Subcutaneous abdominal adipose tissue (tissue), 5 donors: ENCODE results near the gene ARSK.

Experiments
- H3K27ac ChIP-seq: one replicate; pipeline ENCODE4 v1.7.0; 2013; ENCODE audit warnings: low read depth, mild to moderate bottlenecking, inconsistent platforms, low read length, moderate library complexity
- H3K27me3 ChIP-seq, 5 donors: one replicate each; pipeline ENCODE4 v1.7.0; 2013; ENCODE audit warnings: low read length in 5 of 5, inconsistent platforms in 1 of 5; ENCODE audit not compliant: control insufficient read depth in 5 of 5, insufficient read depth in 4 of 5
- H3K36me3 ChIP-seq, 5 donors: one replicate each; pipeline ENCODE4 v1.7.0; 2013; ENCODE audit warnings: low read length in 5 of 5; ENCODE audit not compliant: control insufficient read depth in 5 of 5, insufficient read depth in 5 of 5
- H3K4me1 ChIP-seq, 5 donors: one replicate each; pipeline ENCODE4 v1.7.0; 2013; ENCODE audit warnings: low read length in 5 of 5, mild to moderate bottlenecking in 3 of 5, moderate library complexity in 1 of 5; ENCODE audit not compliant: control insufficient read depth in 5 of 5, insufficient read depth in 5 of 5
- H3K4me3 ChIP-seq, 5 donors: one replicate each; pipeline ENCODE4 v1.7.0; 2013; ENCODE audit warnings: low read length in 5 of 5, low read depth in 1 of 5
- H3K9ac ChIP-seq, 5 donors: one replicate each; pipeline ENCODE4 v1.7.0; 2013; ENCODE audit warnings: low read length in 5 of 5, mild to moderate bottlenecking in 4 of 5, moderate library complexity in 3 of 5
- H3K9me3 ChIP-seq, 5 donors: one replicate each; pipeline ENCODE4 v1.7.0; 2013; ENCODE audit warnings: low read length in 5 of 5; ENCODE audit not compliant: control insufficient read depth in 5 of 5
- donor health status: healthy.
- donor health status: healthy.
- donor health status: healthy.
- donor health status: healthy.
- donor health status: healthy.

The ARSK gene

GRCh38 chr5:95528565-95528964 is 26.3 kb upstream of the ARSK start:
- Histone ChIP-seq H3K27ac (no peak overlapping the region), H3K4me1 (no peaks in the 10 kb centered on the region), H3K9me3 (no peaks in the 10 kb centered on the region), H3K4me3 (no peak overlapping the region), H3K9ac (no peak overlapping the region), H3K27me3 (no peaks in the 10 kb centered on the region), H3K36me3 (peaks cover 22 to 61% (median 60%) of the 10 kb centered on the region in 5 donors)

GRCh38 chr5:95530416-95530815 is 24.5 kb upstream of the ARSK start:
- Histone ChIP-seq H3K27me3 (no peaks in the 10 kb centered on the region), H3K36me3 (peaks cover 22 to 60% (median 55%) of the 10 kb centered on the region in 5 donors), H3K9ac (no peak overlapping the region), H3K27ac (no peak overlapping the region), H3K4me1 (no peaks in the 10 kb centered on the region), H3K4me3 (no peak overlapping the region), H3K9me3 (no peaks in the 10 kb centered on the region)

- no peaks in the 10 kb centered on the region for H3K9me3 ChIP-seq
- no peaks in the 10 kb centered on the region for H3K4me1 ChIP-seq
- H3K36me3 ChIP-seq: peaks cover 30 to 65% (median 56%) of the 10 kb centered on the region in 5 donors
- no peaks in the 10 kb centered on the region for H3K27me3 ChIP-seq
- no peak overlapping the region for H3K4me3 ChIP-seq
- H3K9ac ChIP-seq: no peak overlapping the region
- no peak overlapping the region for H3K27ac ChIP-seq
Measured at GRCh38 chr5:95531491-95531890, 23.4 kb upstream of the ARSK start.

- no peak overlapping the region for H3K27ac ChIP-seq
- no peak overlapping the region for H3K9ac ChIP-seq
- H3K27me3 ChIP-seq: no peaks in the 10 kb centered on the region
- no peaks in the 10 kb centered on the region for H3K4me1 ChIP-seq
- peaks cover 28 to 67% (median 56%) of the 10 kb centered on the region in 5 donors for H3K36me3 ChIP-seq
- no peak overlapping the region for H3K4me3 ChIP-seq
- no peaks in the 10 kb centered on the region for H3K9me3 ChIP-seq
Measured at GRCh38 chr5:95532415-95532814, 22.5 kb upstream of the ARSK start.

GRCh38 chr5:95533106-95533505 is 21.8 kb upstream of the ARSK start:
- H3K4me1 ChIP-seq: no peaks in the 10 kb centered on the region
- H3K4me3 ChIP-seq: no peak overlapping the region
- peaks cover 28 to 64% (median 52%) of the 10 kb centered on the region in 5 donors for H3K36me3 ChIP-seq
- no peaks in the 10 kb centered on the region for H3K9me3 ChIP-seq
- H3K27ac ChIP-seq: no peak overlapping the region
- H3K9ac ChIP-seq: no peak overlapping the region
- no peaks in the 10 kb centered on the region for H3K27me3 ChIP-seq

- H3K4me1 ChIP-seq: no peaks in the 10 kb centered on the region
- H3K4me3 ChIP-seq: no peak overlapping the region
- H3K27me3 ChIP-seq: no peaks in the 10 kb centered on the region
- H3K36me3 ChIP-seq: peaks cover 22 to 61% (median 47%) of the 10 kb centered on the region in 5 donors
- no peak overlapping the region for H3K9ac ChIP-seq
- no peaks in the 10 kb centered on the region for H3K9me3 ChIP-seq
- H3K27ac ChIP-seq: no peak overlapping the region
Measured at GRCh38 chr5:95533761-95534160, 21.1 kb upstream of the ARSK start.

GRCh38 chr5:95537501-95537900 is 17.4 kb upstream of the ARSK start:
- peaks cover 23 to 68% (median 58%) of the 10 kb centered on the region in 5 donors for H3K36me3 ChIP-seq
- H3K27me3 ChIP-seq: no peaks in the 10 kb centered on the region
- no peaks in the 10 kb centered on the region for H3K4me1 ChIP-seq
- H3K4me3 ChIP-seq: no peak overlapping the region
- no peak overlapping the region for H3K9ac ChIP-seq
- H3K27ac ChIP-seq: no peak overlapping the region
- no peaks in the 10 kb centered on the region for H3K9me3 ChIP-seq

GRCh38 chr5:95543017-95543705 is 11.7 kb upstream of the ARSK start:
- H3K9me3 ChIP-seq: no peaks in the 10 kb centered on the region
- H3K9ac ChIP-seq: peak overlapping the region in 1 of 5 donors; percentile 17
- no peaks in the 10 kb centered on the region for H3K27me3 ChIP-seq
- H3K36me3 ChIP-seq: peaks cover 34 to 66% (median 58%) of the 10 kb centered on the region in 5 donors
- H3K4me1 ChIP-seq: no peaks in the 10 kb centered on the region
- H3K27ac ChIP-seq: no peak overlapping the region
- no peak overlapping the region for H3K4me3 ChIP-seq

- H3K36me3 ChIP-seq: peaks cover 22 to 43% (median 41%) of the 10 kb centered on the region in 5 donors
- H3K27ac ChIP-seq: no peak overlapping the region
- H3K4me3 ChIP-seq: no peak overlapping the region
- H3K9me3 ChIP-seq: no peaks in the 10 kb centered on the region
- no peak overlapping the region for H3K9ac ChIP-seq
- peaks cover 2 to 7% (median 5%) of the 10 kb centered on the region in 5 donors for H3K4me1 ChIP-seq
- no peaks in the 10 kb centered on the region for H3K27me3 ChIP-seq
Measured at GRCh38 chr5:95549030-95549429, 5.9 kb upstream of the ARSK start.

- peaks cover 0 to 4% (median 0%) of the 10 kb centered on the region in 5 donors for H3K27me3 ChIP-seq
- peak overlapping the region; percentile 77 for H3K27ac ChIP-seq
- H3K4me1 ChIP-seq: peaks cover 10 to 22% (median 20%) of the 10 kb centered on the region in 5 donors
- H3K9me3 ChIP-seq: peaks cover 0 to 2% (median 0%) of the 10 kb centered on the region in 5 donors
- peak overlapping the region; percentile 85 to 94 (median 91) for H3K9ac ChIP-seq
- peaks cover 0 to 7% (median 5%) of the 10 kb centered on the region in 5 donors for H3K36me3 ChIP-seq
- peak overlapping the region; percentile 86 to 98 (median 88) for H3K4me3 ChIP-seq
Measured at GRCh38 chr5:95554331-95554646, 612 bp upstream of the ARSK start.
